HAP-1 (cell line): Measurements from ENCODE around the gene CAPS.

Experiments used
- DNase-seq, 2 experiments: peaks; one replicate each; pipeline ENCODE4 v3.0.0-alpha.2; 2016 to 2020; ENCODE audit warnings: low spot score in 2 of 2
- H3K27me3 ChIP-seq: fragments of 250-450 bp; sonication (Bioruptor Pico); 2 replicates; pipeline ENCODE4 v1.5.1; 2020; ENCODE audit warnings: low read depth, mild to moderate bottlenecking, moderate library complexity
- H3K36me3 ChIP-seq: fragments of 250-450 bp; sonication (Bioruptor Pico); replicated peaks from 2 replicates; pipeline ENCODE4 v1.5.1; 2020; ENCODE audit warnings: mild to moderate bottlenecking
- H3K4me1 ChIP-seq: fragments of 250-450 bp; sonication (Bioruptor Pico); 2 replicates; pipeline ENCODE4 v1.5.1; 2020; ENCODE audit warnings: mild to moderate bottlenecking
- H3K4me3 ChIP-seq: fragments of 250-450 bp; sonication (Bioruptor Pico); 2 replicates; pipeline ENCODE4 v1.5.1; 2020; ENCODE audit warnings: mild to moderate bottlenecking, moderate library complexity
- H3K9me3 ChIP-seq: fragments of 250-450 bp; sonication (Bioruptor Pico); 2 replicates; pipeline ENCODE4 v1.5.1; 2020; ENCODE audit warnings: mild to moderate bottlenecking, moderate library complexity
- in situ Hi-C: fragments of 300-500 bp; cut with MboI; formaldehyde crosslinking; loops from 3 replicates; pipeline ENCODE4 v1.14.3; 2020; ENCODE audit warnings: low sequenced_read_pairs, inconsistent platforms, mixed read lengths

The CAPS gene

DNA sequence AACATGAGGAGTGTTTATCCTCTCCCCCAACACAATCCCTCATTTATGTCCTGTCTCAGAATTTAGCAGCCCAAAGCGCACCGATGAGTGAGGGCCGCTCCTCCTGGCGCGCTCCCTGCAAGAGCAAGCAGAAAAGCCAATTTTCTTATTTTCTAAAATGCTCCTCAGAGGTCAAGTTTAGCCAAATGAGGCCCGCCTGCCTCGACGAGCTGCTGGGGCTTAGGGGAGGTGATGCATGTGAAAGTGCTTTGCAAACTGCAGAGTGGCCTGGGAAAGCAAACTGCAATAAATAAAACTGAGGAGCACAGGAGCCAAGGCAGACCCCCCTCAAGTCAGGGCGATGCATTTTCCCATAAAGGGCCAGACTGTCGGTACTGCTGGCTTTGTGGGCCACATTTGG, 29.0 kb downstream of the CAPS start:
- Histone ChIP-seq H3K4me1 (no peaks in the 10 kb centered on the region), H3K36me3 (peaks cover 27% of the 10 kb centered on the region), H3K9me3 (no peaks in the 10 kb centered on the region), H3K27me3 (no peaks in the 10 kb centered on the region), H3K4me3 (no peak overlapping the region)
- DNase-seq: no peak
- in situ Hi-C loops: no loop called here

DNA sequence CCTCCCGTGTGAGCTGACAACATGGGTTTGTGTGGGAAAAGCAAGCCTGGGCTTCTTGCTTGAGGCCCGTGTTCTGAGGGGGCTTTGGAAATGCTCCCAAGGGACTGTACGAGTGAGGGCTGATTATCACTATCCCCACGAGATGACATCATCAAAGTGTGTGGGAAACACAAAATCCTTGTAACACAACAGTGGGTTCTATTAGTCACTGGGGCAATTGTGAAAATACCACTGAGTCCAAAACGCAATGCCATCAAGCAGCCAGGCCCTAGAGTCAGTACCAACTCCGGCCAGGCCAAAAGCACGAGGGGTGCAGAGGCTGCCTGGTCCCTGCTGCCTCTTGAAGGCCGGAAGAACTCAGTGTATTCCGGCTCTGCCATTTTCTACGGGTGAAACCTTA, 29.6 kb downstream of the CAPS start:
- peaks cover 28% of the 10 kb centered on the region for H3K36me3 ChIP-seq
- no peaks in the 10 kb centered on the region for H3K4me1 ChIP-seq
- no peaks in the 10 kb centered on the region for H3K9me3 ChIP-seq
- no peaks in the 10 kb centered on the region for H3K27me3 ChIP-seq
- no peak for DNase-seq
- no peak overlapping the region for H3K4me3 ChIP-seq
- in situ Hi-C loops: no loop called here

DNA sequence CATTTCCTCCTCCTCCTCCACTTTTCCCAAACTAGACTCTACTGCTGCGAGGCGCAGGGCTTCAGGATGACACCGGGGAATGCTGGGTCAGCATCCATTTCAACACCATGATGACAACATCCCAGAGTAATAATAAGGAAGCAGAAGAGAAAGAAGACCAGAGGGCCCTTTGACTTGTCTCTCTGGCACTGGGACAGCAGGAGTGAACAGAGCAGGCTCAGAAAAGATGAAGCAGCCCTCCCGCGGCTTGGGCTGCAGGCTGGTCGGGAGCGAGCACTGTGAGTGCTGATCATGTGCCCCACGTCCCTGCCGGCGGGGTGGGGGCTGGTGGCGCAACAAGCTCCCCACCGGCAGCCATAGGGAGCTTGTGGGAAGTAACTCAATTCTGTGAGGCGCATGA, 33.4 kb downstream of the CAPS start:
- peaks cover 1% of the 10 kb centered on the region for H3K4me1 ChIP-seq
- H3K36me3 ChIP-seq: peaks cover 15% of the 10 kb centered on the region; the same call in 1 of the 2 replicates

DNA sequence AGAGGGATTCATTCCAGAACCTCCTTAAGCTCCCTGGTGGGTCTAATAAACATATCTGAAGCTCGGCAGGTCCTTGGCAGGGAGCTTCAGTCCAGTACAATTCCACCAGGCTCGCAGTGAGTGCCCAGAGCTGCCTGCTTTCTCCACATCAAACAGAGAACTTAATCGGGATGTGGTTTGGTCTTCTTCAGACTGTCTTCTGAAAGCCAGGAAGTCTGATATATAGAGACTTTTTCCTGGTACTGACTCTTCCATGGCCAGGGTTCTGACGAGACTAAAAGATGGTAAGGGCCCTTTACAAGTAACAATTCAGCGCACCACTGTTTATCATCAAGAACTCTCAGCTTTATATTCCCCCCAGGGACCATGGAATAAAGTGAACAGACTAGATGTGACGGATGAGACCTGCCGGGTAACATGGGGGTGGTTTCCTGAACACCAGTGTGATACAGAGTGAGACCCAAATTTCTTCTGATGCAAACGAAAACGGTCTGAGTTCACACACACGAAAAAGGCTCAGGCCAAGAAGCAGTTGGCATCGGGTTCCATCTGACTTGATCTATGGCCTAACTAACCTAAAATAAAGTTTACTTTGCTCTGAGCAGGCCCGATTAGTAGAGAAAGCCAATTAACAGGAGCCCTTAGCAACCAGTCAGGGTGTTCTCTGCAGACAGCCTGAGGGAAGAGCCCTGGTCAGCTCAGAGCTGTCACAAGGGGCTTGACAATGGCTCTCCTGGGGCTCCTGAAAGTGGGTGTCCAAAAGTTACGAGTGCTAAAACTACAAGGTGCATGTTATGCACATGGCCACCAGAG, 34.9 kb downstream of the CAPS start:
- H3K9me3 ChIP-seq: no peaks in the 10 kb centered on the region
- in situ Hi-C loops: no loop called here

More for the DNA sequence above, 33.4 kb downstream of the CAPS start:
- no peak overlapping the region for H3K4me3 ChIP-seq
- in situ Hi-C loops: no loop called here
- no peaks in the 10 kb centered on the region for H3K27me3 ChIP-seq
- no peaks in the 10 kb centered on the region for H3K9me3 ChIP-seq
- no peak for DNase-seq

DNA sequence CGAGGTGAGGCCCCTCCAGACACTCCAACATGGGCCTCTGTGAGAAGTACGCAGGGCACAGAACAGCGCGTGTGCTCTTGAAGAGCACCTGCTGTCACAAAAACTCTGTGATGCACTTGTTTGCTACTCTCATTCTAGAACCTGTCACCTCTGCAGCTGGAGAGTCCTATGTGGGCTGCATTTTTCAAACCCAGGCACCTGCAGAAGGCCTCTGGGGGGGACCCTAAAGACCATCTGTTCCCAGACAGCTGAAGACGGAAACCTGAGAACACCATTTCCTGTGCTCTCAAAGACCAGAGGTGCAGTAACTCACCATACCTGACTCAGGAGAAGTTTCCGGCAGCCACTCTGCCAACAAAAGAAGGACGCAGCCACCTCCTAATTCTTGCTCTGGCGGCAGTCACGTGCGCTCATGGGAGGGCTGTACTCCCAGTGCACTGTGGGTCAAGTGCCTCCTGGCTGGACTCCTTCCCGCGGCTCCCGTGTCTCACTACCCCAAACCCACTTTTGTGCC, 35.8 kb downstream of the CAPS start:
- H3K9me3 ChIP-seq: no peaks in the 10 kb centered on the region
- no peak for DNase-seq
- H3K4me3 ChIP-seq: no peak overlapping the region
- H3K4me1 ChIP-seq: peaks cover 25% of the 10 kb centered on the region
- in situ Hi-C loops: no loop called here
- H3K36me3 ChIP-seq: peaks cover 12% of the 10 kb centered on the region; the same call in 1 of the 2 replicates
- no peaks in the 10 kb centered on the region for H3K27me3 ChIP-seq

More for the DNA sequence above, 34.9 kb downstream of the CAPS start:
- no peak for DNase-seq
- Histone ChIP-seq H3K4me3 (no peak overlapping the region), H3K36me3 (peaks cover 12% of the 10 kb centered on the region; the same call in 1 of the 2 replicates), H3K27me3 (no peaks in the 10 kb centered on the region), H3K4me1 (peaks cover 17% of the 10 kb centered on the region)

DNA sequence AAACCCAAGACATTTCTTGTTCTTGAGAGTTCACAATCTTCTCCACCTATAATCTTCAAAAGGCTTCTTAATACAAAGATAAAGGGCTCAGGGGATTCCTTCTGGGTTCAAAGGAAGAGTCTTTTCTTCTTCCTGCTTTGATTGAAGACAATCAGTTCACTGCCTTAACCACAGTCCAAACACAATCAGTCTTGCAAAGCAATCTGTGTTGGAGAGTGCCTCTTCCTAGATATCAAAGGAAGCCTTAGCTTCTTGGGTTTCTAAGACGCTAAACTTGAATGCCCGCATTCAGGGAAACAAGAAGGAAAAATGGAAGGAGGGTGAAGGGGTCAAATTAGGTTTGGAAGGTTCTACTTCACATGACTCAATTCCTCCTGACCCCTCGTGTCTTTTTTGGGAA, 36.7 kb downstream of the CAPS start:
- DNase-seq: no peak
- H3K4me3 ChIP-seq: no peak overlapping the region
- no peaks in the 10 kb centered on the region for H3K27me3 ChIP-seq
- H3K4me1 ChIP-seq: peaks cover 33% of the 10 kb centered on the region
- H3K36me3 ChIP-seq: peaks cover 12% of the 10 kb centered on the region; the same call in 1 of the 2 replicates
- no peaks in the 10 kb centered on the region for H3K9me3 ChIP-seq
- in situ Hi-C loops: no loop called here

DNA sequence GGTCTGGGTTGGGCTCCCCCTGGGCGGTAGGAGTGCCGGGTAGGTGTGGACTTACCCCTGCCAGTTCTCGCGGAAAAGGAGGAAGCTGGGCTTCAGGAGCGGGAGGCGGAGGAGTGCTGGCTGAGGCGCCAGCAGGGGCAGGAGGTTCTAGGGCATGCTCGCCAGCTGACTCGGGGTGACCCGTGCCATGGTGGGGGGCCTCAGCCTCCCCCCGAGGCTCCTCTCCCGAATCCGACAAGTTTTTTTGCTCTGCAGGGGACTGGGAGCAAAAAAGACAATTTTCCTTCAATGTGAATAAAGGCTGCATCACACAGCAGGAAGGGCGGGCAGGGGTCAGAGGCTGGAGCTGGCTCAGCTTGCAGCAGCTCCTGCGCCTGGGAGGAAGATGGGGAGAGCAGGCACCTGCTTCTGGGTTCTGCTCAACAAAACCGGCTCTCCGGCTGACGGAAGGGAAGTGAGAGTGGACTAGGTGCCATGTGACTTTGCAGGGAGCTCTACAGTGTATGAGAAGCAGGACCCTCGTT, 37.3 kb downstream of the CAPS start:
- no peak for DNase-seq
- no peak overlapping the region for H3K4me3 ChIP-seq
- H3K4me1 ChIP-seq: peaks cover 33% of the 10 kb centered on the region
- H3K9me3 ChIP-seq: no peaks in the 10 kb centered on the region
- in situ Hi-C loops: no loop called here
- no peaks in the 10 kb centered on the region for H3K27me3 ChIP-seq
- H3K36me3 ChIP-seq: peaks cover 12% of the 10 kb centered on the region; the same call in 1 of the 2 replicates

DNA sequence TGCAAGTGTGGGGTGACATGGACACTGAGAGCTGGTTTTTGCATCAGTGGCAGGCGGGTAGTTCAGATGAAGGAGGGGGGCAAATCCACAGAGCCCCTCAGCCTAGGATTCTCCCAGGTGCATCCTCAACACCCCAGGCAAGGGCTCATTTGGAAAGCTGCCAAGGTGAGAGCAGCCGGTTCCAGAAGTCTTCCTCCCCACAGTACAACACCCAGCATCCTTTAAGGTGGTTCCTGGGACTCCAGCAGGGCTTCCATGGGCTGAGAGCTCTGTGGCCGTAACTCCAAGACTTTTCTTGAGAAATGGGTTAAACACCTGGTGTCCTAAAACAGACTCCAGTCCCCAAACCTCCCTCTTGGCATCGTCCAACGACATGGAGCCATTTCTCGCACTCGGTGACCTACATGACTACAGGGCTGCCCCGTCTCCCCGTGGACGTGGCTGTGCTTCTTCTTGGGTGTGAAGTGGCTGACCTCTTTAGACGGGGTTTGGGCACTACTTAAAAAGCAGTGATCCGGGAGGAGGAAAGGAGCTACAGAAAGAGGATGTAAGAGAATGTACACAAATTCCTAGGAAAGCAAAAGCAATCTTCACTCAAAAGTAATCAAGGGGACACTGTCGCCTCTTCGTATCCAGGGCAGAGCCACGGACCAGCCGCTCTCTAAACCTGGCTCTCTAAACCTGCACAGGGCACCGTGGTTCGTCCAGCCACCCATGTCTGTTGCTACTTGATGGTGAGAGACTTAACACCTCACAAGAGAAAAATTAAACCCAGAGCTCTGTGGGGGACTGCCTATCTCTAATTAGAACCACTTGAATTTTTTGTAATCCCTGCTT, 38.4 kb downstream of the CAPS start:
- in situ Hi-C loops: no loop called here
- peaks cover 33% of the 10 kb centered on the region for H3K4me1 ChIP-seq
- peaks cover 12% of the 10 kb centered on the region; the same call in 1 of the 2 replicates for H3K36me3 ChIP-seq
- no peaks in the 10 kb centered on the region for H3K9me3 ChIP-seq
- no peak for DNase-seq
- no peak overlapping the region for H3K4me3 ChIP-seq
- no peaks in the 10 kb centered on the region for H3K27me3 ChIP-seq

DNA sequence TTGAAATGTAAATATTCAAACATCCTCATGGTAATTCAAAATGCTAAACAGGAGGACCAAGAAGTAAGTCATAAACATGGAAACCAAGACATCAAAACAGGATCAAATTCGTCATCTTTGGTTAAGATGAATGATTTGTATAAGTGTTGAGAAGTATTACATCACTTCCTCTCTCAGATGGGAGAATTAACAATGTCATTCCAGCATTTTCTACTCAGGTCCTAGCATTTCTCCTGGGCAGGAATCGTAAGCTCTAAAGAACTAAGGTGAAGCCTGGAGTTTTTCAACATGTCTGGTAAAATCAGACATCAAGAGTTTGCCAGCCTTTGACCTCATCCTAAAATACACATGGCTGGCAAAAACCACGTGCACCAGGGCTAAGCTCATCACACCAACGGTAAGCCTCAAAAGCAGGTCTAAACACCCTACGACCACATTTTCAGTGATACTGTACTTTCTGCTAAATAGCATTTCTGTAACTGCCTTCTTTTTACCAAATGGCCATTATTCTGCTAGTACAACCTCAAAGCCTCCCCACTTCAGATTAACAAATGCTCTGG, 39.1 kb downstream of the CAPS start:
- Histone ChIP-seq H3K4me3 (no peak overlapping the region), H3K4me1 (peaks cover 40% of the 10 kb centered on the region), H3K9me3 (no peaks in the 10 kb centered on the region), H3K36me3 (peaks cover 12% of the 10 kb centered on the region; the same call in 1 of the 2 replicates), H3K27me3 (no peaks in the 10 kb centered on the region)
- in situ Hi-C loops: no loop called here
- peak in 1 of 2 experiments; percentile 36 for DNase-seq

DNA sequence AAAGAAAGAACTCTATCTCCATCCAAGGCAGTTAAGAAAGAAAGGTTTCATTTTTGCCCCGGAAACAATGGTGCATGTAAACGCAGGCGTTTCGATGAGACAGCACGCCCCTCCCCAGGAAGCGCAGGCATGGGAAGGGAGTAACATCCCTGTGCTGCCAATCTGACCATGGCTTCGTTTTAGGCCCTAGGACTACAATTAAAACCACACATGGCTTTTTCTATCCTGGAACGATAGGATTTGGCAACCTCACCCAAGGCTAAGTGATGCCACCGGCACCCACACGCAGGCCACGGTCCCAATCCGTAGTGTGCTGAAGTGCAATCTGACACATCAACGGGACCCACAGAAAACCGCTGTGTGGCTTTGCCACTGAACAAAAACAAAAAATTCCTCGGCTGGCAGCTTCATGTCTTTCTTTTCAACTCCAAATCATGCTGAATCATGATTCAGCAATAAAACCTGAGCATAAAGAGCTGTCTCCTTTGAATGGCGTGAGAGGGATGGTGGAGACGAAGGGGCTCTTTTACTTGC, 39.7 kb downstream of the CAPS start:
- no peak overlapping the region for H3K4me3 ChIP-seq
- H3K27me3 ChIP-seq: no peaks in the 10 kb centered on the region
- DNase-seq: peak; percentile 32 to 65
- H3K9me3 ChIP-seq: no peaks in the 10 kb centered on the region
- H3K4me1 ChIP-seq: peaks cover 46% of the 10 kb centered on the region
- in situ Hi-C loops: no loop called here
- H3K36me3 ChIP-seq: peaks cover 10% of the 10 kb centered on the region; the same call in 1 of the 2 replicates

DNA sequence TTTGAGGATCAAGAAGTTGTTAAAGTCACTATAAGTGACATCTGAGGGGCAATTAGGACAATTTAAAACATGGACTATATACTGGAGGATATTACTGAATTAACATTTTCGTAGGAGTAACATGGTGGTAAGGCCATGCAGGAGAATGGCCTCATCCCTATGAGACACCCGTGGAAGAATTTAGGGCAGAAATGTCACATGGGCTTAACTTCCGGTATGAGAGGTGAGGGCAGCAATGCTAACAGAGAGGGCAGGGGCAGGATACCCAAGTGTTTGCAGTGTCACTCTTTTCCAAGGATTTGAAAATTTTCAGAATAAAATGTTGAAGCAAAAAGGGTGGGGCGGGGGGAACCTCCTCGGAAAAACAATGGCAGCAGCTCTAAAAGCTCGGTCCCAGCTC, 40.2 kb downstream of the CAPS start:
- no peaks in the 10 kb centered on the region for H3K27me3 ChIP-seq
- DNase-seq: no peak
- H3K36me3 ChIP-seq: peaks cover 9% of the 10 kb centered on the region; the same call in 1 of the 2 replicates
- H3K9me3 ChIP-seq: no peaks in the 10 kb centered on the region
- no peak overlapping the region for H3K4me3 ChIP-seq
- in situ Hi-C loops: no loop called here
- peaks cover 46% of the 10 kb centered on the region for H3K4me1 ChIP-seq

DNA sequence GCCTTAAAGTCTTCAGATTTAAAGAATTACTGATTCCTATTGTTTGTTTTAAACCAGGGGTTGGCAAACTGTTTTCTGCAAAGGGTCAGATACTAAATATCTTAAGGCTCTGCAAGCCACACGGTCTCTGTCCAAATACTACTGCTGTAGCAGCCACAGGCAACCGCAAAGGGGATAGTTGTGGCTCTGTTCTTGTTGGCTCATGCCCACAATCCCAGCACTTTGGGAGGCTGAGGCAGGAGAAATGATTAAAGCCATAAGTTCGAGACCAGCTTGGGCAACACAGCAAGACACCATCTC, 41.5 kb downstream of the CAPS start:
- no peak for DNase-seq
- Histone ChIP-seq H3K4me3 (no peak overlapping the region), H3K27me3 (no peaks in the 10 kb centered on the region), H3K9me3 (no peaks in the 10 kb centered on the region), H3K36me3 (peaks cover 1% of the 10 kb centered on the region; the same call in 1 of the 2 replicates), H3K4me1 (peaks cover 46% of the 10 kb centered on the region)
- in situ Hi-C loops: no loop called here

DNA sequence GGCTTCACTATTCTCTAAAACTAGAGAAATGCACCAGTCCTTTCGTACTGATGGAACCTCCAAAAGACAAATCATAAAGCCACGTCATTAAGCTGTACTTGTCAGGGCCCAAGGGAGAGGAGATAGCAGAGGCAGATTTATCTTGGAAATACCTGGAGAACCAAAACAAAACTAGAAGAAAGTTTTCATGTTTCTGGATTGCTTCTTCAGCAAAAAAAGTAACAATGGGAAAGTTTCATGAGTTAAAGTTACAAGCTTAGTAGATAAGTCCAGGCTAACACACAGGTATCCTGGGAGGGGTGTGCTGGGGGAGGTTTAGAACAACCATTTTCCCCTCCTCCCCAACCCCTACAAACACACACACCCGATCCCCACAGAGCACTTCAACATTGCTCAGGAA, 42.3 kb downstream of the CAPS start:
- H3K36me3 ChIP-seq: no peaks in the 10 kb centered on the region
- no peak for DNase-seq
- in situ Hi-C loops: no loop called here
- no peaks in the 10 kb centered on the region for H3K27me3 ChIP-seq
- H3K4me1 ChIP-seq: peaks cover 46% of the 10 kb centered on the region
- no peaks in the 10 kb centered on the region for H3K9me3 ChIP-seq
- H3K4me3 ChIP-seq: no peak overlapping the region
